ENCODE data around the gene MARCHF9. TPM values are rescaled to one million over a fixed set of nuclear protein-coding genes. Genes with fewer than 3 reads are reported as not detected.
"Not testable (repeated sequence)": the region's sequence is repeated elsewhere in the genome, so short reads cannot be mapped to it uniquely, and the experiment has no call there.

MARCHF9 gene
- polyA plus RNA-seq, result 1 to 10 TPM; 5.3 to 8.8 (median 7.4) TPM

DNA sequence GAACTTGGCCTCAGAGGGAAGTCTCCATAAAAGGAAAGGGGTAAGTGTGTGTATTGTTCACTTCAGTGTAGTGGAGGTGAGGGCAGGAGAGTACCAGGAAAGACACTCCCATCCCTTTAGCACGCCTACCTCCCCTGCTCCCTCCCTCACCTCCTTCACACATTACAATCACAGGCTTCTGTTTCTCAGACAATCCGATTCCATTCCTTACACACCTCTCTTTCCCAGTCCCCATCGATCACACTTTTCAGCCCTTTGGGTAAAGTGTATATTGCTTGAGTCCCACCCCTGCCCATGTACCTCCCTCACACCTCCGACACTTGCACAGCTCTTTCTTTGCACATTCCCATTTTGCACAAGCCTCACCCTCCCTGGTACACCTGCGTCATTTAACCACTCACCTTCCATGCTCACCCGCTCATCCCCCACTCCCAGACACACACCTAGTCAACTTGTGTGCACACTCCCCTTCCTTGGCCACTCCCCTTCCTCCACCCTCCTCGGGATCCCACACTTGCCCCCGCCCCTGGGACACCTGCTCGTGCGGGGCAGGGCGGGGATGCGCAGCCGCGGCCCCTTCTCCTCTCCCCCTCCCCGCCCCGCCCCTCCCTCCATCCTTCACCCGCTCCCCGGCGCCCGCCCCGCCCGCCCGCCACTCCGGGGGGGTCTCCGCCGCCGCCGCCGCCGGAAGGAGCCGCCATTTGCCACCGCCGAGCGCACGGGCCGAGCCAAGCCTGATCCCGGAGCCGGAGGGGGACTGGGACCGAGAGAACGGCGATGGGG lies at the start of gene MARCHF9:
MARCHF9 (plus strand) TSS at position 693 of the 783 bp plus-strand sequence. CDS start 426 bp downstream, outside the sequence.
- WGBS, 3 donors, result 1 to 2% (median 2%) methylated on average over 17 to 39 of the region's 41 CpGs
- H3K27ac ChIP-seq (ENCODE audit: low read depth, low read length), result no peak within 1 kb of the TSS

GRCh38 chr12:57707250-57707649 lies 47.7 kb upstream of the MARCHF9 start:
- H3K27ac ChIP-seq (ENCODE audit: low read depth, low read length), result no peak overlapping the region
- WGBS, 3 donors, result 96 to 98% (median 96%) methylated on average over 3 of the region's 3 CpGs

DNA sequence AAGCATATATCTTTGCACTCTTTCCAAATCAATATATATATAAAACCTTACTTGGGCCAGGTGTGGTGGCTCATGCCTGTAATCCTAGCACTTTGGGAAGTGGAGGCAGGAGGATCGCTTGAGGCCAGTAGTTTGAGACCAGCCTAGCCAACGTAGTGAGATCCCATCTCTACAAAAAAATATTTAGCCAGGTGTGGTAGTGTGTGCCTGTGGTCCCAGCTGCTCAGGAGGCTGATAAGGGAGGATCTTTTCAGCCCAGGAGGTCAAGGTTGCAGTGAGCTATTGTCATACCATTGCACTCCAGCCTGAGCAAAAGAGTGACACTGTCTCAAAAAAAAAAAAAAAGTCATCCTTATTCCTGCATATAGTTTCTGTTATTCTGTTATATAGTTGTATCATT lies 46.6 kb upstream of the MARCHF9 start:
- WGBS, 3 donors, result 77 to 94% (median 94%) methylated on average over 2 of the region's 2 CpGs
- no peak overlapping the region for H3K27ac ChIP-seq (ENCODE audit: low read depth, low read length)

- WGBS, 3 donors, result 92 to 97% (median 93%) methylated on average over 3 of the region's 3 CpGs
- H3K27ac ChIP-seq (ENCODE audit: low read depth, low read length), result no peak overlapping the region
Measured at GRCh38 chr12:57712701-57713100, 42.2 kb upstream of the MARCHF9 start.

GRCh38 chr12:57713209-57713608 lies 41.7 kb upstream of the MARCHF9 start:
- WGBS, 3 donors, result 91 to 93% (median 91%) methylated on average over 5 of the region's 5 CpGs
- H3K27ac ChIP-seq (ENCODE audit: low read depth, low read length), result no peak overlapping the region

DNA sequence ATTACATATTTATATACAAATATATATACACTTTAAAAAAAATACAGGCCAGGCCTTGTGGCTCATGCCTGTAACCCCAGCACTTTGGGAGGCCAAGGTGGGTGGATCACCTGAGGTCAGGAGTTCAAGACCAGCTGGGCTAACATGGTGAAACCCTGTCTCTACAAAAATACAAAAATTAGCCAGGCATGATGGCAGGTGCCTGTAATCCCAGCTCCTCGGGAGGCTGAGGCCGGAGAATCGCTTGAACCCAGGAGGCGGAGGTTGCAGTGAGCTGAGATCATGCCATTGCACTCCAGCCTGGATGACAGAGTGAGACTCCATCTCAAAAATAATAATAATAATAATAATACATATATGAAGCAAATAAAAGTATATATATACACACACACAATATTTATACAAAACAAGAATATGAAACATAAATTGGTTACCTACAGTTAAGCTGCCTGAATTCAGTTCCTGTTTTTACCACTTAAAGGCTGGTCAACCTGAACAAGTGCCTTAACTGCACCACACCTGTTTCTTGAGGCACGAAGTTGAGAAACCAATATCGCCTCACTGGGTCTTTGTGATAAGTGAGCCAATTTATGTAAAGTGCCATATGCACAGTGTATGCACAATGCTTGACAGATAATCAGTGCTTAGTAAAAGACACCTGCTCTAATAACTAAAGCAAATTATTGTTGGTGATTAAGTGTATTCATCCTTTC lies 39.7 kb upstream of the MARCHF9 start:
- H3K27ac ChIP-seq (ENCODE audit: low read depth, low read length), result not testable (repeated sequence)
- WGBS, 3 donors, result 95 to 98% (median 96%) methylated on average over 6 of the region's 6 CpGs

DNA sequence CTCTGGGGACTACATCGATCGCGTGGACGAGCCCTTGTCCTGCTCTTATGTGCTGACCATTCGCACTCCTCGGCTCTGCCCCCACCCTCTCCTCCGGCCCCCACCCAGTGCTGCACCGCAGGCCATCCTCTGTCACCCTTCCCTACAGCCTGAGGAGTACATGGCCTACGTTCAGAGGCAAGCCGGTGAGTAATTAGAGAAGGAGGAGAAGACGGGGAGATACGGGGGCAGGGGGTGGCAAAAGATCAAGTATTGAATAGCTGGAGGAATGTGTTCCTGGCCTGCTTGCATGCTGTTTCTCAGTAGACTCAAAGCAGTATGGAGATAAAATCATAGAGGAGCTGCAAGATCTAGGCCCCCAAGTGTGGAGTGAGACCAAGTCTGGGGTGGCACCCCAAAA lies 39.1 kb upstream of the MARCHF9 start:
- no peak overlapping the region for H3K27ac ChIP-seq (ENCODE audit: low read depth, low read length)
- 93 to 96% (median 94%) methylated on average over 12 of the region's 12 CpGs for WGBS, 3 donors

DNA sequence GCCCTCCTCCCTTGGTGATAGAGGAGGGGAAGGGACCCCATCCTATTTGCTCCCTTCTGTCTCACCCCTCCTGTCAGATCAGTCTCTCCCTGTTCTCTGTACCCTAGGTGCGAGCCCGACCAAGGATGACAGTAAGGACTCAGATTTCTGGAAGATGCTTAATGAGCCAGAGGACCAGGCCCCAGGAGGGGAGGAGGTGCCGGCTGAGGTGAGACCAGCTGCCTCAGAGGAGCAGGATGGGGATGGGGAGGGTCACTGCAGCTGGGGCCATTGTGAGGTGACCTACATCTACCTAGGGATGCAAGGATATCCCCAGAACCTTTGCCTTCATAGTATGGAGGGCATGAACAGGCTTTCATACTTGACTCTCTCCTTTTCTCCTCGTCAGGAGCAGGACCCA lies 38.6 kb upstream of the MARCHF9 start:
- no peak overlapping the region for H3K27ac ChIP-seq (ENCODE audit: low read depth, low read length)
- 89 to 97% (median 95%) methylated on average over 4 of the region's 4 CpGs for WGBS, 3 donors

DNA sequence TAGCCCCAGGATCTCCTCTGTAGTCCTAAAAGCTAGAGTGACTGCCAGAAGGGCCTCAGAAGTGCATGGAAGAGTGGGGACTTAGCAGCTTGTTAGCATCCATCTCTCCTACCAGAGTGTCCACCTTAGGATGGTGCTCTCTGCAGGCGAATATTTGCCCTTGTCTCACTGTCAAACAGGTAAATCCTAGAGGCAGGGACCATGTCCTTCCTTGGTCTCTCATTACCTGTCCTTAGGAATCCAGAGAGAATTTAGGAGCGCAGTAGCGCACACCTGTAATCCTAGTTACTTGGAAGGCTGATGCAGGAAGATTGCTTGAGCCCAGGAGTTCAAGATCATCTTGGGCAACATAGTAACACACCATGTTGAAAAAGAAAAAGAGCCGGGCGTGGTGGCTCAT lies 37.8 kb upstream of the MARCHF9 start:
- no peak overlapping the region for H3K27ac ChIP-seq (ENCODE audit: low read depth, low read length)
- 98 to 100% (median 98%) methylated on average over 5 of the region's 5 CpGs for WGBS, 3 donors

GRCh38 chr12:57717846-57718640 lies 36.9 kb upstream of the MARCHF9 start:
- H3K27ac ChIP-seq (ENCODE audit: low read depth, low read length), result no peak overlapping the region
- 96 to 97% (median 96%) methylated on average over 22 of the region's 22 CpGs for WGBS, 3 donors

DNA sequence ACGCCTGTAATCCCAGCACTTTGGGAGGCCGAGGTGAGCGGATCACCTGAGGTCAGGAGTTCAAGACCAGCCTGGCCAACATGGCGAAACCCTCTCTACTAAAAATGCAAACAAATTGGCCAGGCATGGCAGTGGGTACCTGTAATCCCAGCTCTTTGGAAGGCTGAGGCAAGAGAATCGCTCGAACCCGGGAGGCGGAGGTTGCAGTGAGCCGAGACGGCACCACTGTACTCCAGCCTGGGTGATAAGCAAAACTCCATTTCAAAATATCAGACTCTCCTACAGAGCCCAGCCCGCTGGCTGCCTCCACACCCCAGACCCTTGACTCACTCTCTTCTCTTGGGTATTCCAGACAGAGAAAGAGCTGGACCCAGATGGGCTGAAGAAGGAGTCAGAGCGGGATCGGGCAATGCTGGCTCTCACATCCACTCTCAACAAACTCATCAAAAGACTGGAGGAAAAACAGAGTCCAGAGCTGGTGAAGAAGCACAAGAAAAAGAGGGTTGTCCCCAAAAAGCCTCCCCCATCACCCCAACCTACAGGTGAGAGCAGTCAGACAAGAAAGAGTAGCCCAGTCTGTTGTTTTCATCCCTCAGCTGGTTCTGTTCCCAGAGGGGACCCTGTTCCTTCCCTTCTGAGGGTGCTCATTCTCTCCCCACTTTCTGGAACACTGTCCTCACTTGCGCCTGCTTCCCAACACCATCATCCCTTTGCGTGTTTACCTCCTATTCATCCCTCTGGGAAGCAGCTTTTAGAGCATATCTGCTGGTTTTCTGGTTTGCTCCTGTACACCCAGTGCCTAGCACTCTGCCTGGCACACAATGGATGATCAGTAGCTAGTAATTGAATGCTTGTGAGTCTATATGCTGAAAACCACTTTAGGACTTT lies 36.0 kb upstream of the MARCHF9 start:
- 96 to 97% (median 97%) methylated on average over 15 of the region's 15 CpGs for WGBS, 3 donors
- no peak overlapping the region for H3K27ac ChIP-seq (ENCODE audit: low read depth, low read length)

GRCh38 chr12:57719777-57720605 lies 34.9 kb upstream of the MARCHF9 start:
- WGBS, 3 donors, result 85 to 93% (median 92%) methylated on average over 18 to 20 of the region's 20 CpGs
- no peak overlapping the region for H3K27ac ChIP-seq (ENCODE audit: low read depth, low read length)

- no peak overlapping the region for H3K27ac ChIP-seq (ENCODE audit: low read depth, low read length)
- WGBS, 3 donors, result 82 to 90% (median 86%) methylated on average over 11 of the region's 11 CpGs
Measured at GRCh38 chr12:57720606-57721595, 34.0 kb upstream of the MARCHF9 start.

DNA sequence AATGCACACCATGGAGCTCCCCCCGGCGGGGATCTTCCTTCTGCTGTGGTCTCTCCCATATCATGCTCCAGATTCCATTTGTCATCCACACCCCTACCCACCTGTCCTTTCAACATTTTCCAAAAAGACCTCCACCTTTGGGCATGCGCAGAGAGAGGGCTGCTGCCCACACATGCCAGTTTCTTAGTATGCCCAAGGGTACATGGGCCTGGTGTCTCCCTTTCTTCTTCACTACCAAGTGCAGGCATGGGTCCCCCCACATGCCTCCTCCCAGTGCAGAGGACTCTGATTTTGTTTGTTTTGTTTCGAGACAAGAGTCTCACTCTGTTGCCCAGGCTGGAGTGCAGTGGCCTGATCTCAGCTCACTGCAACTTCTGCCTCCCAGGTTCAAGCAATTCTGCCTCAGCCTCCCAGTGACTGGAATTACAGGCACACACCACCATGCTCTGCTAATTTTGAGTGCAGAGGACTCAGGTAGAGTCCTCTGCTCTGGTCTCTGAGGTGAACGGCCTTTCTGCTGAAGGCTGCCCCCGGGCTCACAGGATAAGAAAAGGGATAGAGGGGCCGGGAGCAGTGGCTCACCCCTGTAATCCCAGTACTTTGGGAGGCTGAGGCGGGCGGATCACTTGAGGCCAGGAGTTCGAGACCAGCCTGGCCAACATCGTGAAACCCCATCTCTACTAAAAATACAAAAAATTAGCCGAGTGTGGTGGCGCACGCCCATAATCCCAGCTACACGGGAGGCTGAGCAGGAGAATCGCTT lies 32.9 kb upstream of the MARCHF9 start:
- 92 to 95% (median 93%) methylated on average over 15 to 16 of the region's 16 CpGs for WGBS, 3 donors
- not testable (repeated sequence) for H3K27ac ChIP-seq (ENCODE audit: low read depth, low read length)
